KG1 (cell line): Measurements from ENCODE around the gene PADI6.

ENCODE experiments used
- DNase-seq: peaks from one replicate; lab custom pipeline; 2025; lab: John Stamatoyannopoulos, UW

The PADI6 gene

GRCh38 chr1:17356387-17357026, 15.5 kb upstream of the PADI6 start:
- DNase-seq: no peak

- DNase-seq: no peak
Observed at GRCh38 chr1:17358557-17358956, 13.4 kb upstream of the PADI6 start.

- no peak for DNase-seq
Observed at GRCh38 chr1:17359031-17359430, 13.0 kb upstream of the PADI6 start.

GRCh38 chr1:17359808-17360207, 12.2 kb upstream of the PADI6 start:
- no peak for DNase-seq

- DNase-seq: no peak
Observed at GRCh38 chr1:17360272-17360956, 11.6 kb upstream of the PADI6 start.

- no peak for DNase-seq
Observed at GRCh38 chr1:17361687-17362086, 10.3 kb upstream of the PADI6 start.

- no peak for DNase-seq
Observed at GRCh38 chr1:17363351-17363750, 8.6 kb upstream of the PADI6 start.

- no peak for DNase-seq
Observed at GRCh38 chr1:17363771-17364170, 8.2 kb upstream of the PADI6 start.

- no peak for DNase-seq
Observed at GRCh38 chr1:17365293-17365692, 6.7 kb upstream of the PADI6 start.

GRCh38 chr1:17369466-17369865, 2.5 kb upstream of the PADI6 start:
- no peak for DNase-seq

GRCh38 chr1:17370618-17371017, 1.4 kb upstream of the PADI6 start:
- DNase-seq: peak; percentile 12

GRCh38 chr1:17372955-17373354, 959 bp downstream of the PADI6 start:
- no peak for DNase-seq

GRCh38 chr1:17375651-17376050, 3.7 kb downstream of the PADI6 start:
- no peak for DNase-seq

- DNase-seq: no peak
Observed at GRCh38 chr1:17377325-17377953, 5.4 kb downstream of the PADI6 start.

GRCh38 chr1:17381161-17381560, 9.2 kb downstream of the PADI6 start:
- DNase-seq: no peak

- DNase-seq: no peak
Observed at GRCh38 chr1:17392199-17392740, 20.3 kb downstream of the PADI6 start.

GRCh38 chr1:17393230-17393629, 21.2 kb downstream of the PADI6 start:
- no peak for DNase-seq

GRCh38 chr1:17397910-17398695, 26.1 kb downstream of the PADI6 start:
- DNase-seq: no peak

GRCh38 chr1:17400725-17401341, 28.8 kb downstream of the PADI6 start:
- no peak for DNase-seq

GRCh38 chr1:17401841-17402240, 29.8 kb downstream of the PADI6 start:
- DNase-seq: no peak

GRCh38 chr1:17403081-17403480, 31.1 kb downstream of the PADI6 start:
- no peak for DNase-seq
